Forelimb muscle (tissue), 1 donor: ENCODE measurements around the gene UXT. TPM values are rescaled to one million over a fixed set of nuclear protein-coding genes. Genes with fewer than 3 reads are reported as not detected.
"Not testable (repeated sequence)": the region's sequence is repeated elsewhere in the genome, so short reads cannot be mapped to it uniquely, and the experiment has no call there.

ENCODE experiments used
- DNase-seq: peaks from one replicate; pipeline ENCODE4 v3.0.0-alpha.2; 2013; ENCODE audit warnings: low read depth
- polyA plus RNA-seq: library from polyadenylated mRNA; unstranded; fragments of 120-200 nt; gene quantifications from one replicate; pipeline ENCODE4 v1.2.1, GENCODE V29; 2013; ENCODE audit not compliant: insufficient read length

Gene UXT
- polyA plus RNA-seq, 1 donor: 81.7 TPM

DNA sequence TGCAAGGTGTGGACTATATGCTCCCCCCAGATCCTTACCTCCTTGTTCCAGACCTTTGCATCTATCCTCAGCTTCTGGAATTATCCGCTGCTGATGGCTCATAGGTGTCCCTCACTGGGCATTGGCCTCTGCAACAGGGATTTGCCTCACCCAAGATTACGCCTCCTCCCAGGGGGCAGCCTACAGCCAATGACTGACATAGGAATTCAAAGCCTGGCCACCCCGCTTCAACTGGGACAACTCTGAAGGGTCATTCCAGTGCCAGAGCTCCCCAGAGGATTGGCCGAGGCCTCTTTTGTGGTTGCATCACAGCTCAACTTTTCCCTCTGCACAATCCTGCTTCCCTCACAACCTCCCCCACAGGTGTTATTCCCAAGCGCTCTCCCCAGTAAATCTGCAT, 44.4 kb downstream of the UXT start:
- DNase-seq: no peak

DNA sequence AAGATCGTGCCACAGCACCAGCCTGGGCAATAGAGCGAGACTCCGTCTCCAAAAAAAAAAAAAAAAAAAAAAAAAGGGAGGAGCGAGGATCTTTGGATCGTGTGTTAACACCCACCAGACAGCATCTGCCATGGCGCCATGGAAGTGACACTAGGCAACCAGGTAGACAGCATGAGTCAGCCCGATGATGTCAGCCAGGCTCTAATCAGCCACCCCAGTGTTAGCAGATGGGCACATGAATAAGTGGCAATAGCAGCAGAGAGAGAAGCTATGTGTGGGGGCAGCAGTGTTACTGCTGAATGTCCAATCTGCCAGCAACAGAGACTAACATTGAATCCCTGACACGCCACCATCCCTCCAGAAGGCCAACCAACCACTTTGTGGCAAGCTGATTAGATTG, 45.9 kb downstream of the UXT start:
- no peak for DNase-seq

DNA sequence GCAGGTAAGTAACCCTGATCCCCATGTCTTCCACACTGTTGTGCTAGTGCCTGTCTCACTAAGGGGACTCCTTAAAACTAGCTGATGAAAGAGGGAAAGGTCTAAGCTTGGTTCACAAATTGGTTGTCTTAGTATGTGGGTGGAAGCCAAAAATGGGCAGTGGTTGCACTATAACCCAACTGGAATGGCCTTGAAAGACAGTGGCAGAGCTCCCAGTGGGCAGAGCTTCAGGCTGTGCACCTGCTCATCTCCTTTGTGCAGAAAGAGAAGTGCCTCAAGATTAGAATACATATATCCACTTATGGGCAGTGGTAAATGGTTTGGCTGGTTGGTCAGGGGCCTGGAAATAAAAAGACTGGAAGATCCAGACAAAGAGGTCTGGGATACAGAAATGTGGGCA, 46.6 kb downstream of the UXT start:
- no peak for DNase-seq

DNA sequence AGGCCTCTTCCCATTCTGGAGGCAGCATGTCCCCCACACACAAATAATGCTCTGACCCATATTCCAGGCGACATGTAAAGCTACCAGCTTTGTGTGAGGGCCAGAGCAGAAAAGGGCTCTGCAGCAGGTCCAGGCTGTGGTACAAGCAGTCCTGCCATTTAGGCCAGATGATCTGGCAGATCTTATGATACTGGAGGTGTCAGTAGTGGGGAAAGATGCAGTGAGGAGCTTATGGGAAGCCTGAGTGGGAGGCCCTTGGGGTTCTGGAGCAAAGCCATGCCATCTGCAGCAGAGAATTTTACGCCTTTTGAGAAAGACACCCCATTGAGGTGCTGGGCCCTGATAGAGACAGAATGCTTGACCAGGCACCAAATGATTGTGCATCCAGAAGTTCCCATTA, 47.1 kb downstream of the UXT start:
- DNase-seq: no peak

DNA sequence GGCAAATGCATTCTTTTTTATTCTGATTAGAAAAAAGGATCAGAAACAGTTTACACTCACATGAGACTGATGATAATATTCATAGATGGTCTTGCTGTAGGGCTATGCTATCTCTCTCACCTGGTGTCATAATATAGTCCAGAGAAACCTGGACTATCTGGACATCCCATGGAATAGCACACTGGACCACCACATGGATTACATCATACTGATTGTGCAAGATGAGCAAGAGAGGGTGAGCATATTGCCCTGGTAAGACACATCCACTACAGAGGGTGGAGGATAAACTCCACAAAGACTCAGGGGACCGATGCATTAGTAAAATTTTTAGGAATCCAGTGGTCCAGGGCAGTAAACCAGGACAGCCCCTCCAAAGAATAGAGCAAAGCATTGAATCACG, 47.5 kb downstream of the UXT start:
- no peak for DNase-seq

DNA sequence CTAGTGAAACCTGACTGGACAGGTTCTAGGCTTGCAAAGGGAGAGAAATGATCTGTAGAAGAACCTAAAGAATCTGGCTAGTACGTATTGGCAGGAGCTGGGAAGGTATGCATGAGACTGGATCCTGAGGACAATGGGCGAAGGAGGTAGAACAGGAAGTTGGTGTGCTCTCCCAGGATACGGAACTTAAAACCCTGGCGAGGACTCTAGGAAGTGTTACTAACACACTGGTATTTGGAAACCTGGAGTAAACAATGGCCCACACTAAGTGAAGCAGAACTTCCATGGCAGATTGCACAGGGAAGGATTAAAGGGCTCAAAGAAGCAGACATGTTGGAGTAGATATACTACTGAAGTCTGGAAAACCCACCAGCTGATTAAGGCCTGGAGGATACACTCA, 48.5 kb downstream of the UXT start:
- DNase-seq: no peak

DNA sequence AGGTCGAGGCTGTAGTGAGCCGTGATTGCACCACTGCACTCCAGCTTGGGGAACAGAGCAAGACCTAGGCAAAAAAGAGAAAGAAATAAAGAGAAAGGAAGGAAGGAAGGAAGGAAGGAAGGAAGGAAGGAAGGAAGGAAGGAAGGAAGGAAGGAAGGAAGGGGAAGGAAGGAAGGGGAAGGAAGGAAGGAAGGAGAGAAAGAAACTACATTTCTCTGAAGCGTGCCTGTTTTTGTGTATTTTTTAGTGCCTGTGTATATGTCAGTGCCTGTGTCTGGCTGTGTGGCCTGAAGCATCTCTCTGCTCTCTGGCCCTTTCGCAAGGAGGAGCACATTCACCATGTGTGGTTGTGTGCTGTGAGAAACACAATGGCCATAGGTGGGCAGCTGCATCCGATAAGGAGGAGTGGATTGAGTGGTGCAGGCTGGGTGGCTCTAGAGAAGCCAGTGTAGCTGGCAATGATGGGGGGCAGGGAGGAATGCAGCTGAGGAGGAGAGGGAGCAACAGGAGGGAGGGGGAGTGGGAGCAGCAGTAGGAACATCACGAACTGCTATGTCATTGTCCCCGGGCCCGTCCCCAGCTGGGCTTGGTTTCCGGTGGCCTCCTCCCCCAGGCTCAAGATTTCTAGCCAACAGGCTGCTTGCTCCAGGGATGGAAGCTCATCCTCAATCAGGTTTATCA, 50.7 kb downstream of the UXT start:
- DNase-seq: no peak

DNA sequence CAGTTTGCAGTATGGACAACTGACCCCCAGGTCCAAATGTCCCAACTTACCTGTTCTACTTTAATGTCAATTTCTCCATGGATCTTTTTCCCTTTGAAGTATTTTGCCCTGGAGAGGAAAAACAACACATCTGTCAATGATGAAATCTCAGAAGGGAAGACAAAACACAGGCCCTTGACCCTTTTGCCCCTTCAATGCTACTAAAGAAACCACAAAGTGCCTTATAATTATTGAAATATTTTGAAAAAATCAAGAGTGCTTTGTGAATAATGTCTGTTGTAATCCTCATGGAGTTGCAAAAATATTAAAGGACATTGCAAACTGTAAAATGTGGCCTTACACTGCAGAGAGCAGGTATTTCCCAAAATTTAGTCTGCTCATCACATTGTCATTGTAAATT, 51.9 kb downstream of the UXT start:
- no peak for DNase-seq

DNA sequence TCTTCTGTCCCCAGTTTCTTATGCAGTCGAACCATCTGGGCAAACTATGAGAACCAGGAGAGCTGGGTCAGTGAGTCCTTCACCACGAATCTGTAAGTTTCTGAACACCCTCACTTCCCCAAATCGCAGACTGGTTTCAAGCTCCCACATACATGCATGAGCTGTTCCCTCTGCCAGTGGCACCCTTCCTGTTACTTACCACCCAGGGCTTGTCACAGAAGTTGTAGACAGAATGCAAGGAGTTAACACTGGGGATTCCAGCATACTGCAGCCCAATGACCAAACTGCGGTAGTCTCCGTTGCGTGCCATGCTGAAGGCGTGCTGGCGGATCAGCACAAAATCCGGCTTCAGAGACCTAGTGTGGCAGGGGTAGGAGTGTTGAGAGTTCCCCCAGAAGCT, 54.0 kb downstream of the UXT start:
- DNase-seq: no peak

DNA sequence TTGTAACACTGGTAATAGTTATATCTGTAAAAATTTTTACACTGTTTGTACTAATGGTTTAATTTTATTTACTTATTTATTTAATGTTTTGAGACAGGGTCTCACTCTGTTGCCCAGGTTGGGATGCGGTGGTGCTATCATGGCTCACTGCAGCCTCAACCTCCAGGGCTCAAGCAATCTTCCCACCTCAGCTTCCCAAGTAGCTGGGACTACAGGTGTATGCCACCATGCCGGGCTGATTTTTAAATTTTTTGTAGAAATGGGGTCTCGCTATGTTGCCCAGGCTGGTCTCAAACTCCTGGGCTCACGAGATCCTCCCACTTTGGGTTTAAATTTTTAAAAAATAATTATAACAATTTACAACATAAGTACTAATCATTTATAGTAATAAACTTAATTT, 55.9 kb downstream of the UXT start:
- not testable (repeated sequence) for DNase-seq

Other genes with a start within 250 kb of the UXT start
- 10.2 TPM for gene ZNF41, start 176.0 kb downstream of the UXT start, polyA plus RNA-seq
- gene ARAF, start 98.0 kb downstream of the UXT start, polyA plus RNA-seq: 45.0 TPM
- 115 TPM for gene TIMP1, start 76.7 kb downstream of the UXT start, polyA plus RNA-seq
- 11.6 TPM for gene SYN1, start 39.3 kb downstream of the UXT start, polyA plus RNA-seq
- gene CFP, start 29.2 kb downstream of the UXT start, polyA plus RNA-seq: 3.0 TPM
- 21.0 TPM for gene ELK1, start 8.6 kb downstream of the UXT start, polyA plus RNA-seq
- gene ZNF81, start 177.7 kb upstream of the UXT start, polyA plus RNA-seq: 4.2 TPM